Osteoblast (primary cell): ENCODE results near the gene TDRD7. TPM values are rescaled to one million over a fixed set of nuclear protein-coding genes. Genes with fewer than 3 reads are reported as not detected.

Experiments used
- DNase-seq: peaks from one replicate; pipeline ENCODE4 v3.0.0; 2011; ENCODE audit warnings: low spot score, mixed read lengths; ENCODE audit not compliant: insufficient read length; ENCODE audit errors: missing footprints
- H2AFZ ChIP-seq: 2 replicates; pipeline ENCODE4 v1.6.0; 2011; ENCODE audit warnings: mild to moderate bottlenecking, low read length
- H3K27ac ChIP-seq: 2 replicates; pipeline ENCODE4 v1.5.1; 2011; ENCODE audit warnings: mild to moderate bottlenecking, low read depth, low read length, moderate library complexity
- H3K27me3 ChIP-seq: 2 replicates; pipeline ENCODE4 v1.6.0; 2012; ENCODE audit warnings: mild to moderate bottlenecking, control low read depth, inconsistent platforms, low read length, moderate library complexity; ENCODE audit not compliant: insufficient read depth
- H3K36me3 ChIP-seq: 2 replicates; pipeline ENCODE4 v1.5.1; 2011; ENCODE audit warnings: mild to moderate bottlenecking, low read length, control low read depth, moderate library complexity; ENCODE audit not compliant: insufficient read depth
- H3K4me1 ChIP-seq: 2 replicates; pipeline ENCODE4 v1.5.1; 2011; ENCODE audit warnings: mild to moderate bottlenecking, low read length, control low read depth, moderate library complexity; ENCODE audit not compliant: insufficient read depth
- H3K4me2 ChIP-seq: 2 replicates; pipeline ENCODE4 v1.6.0; 2011; ENCODE audit warnings: mild to moderate bottlenecking, low read length; ENCODE audit not compliant: insufficient read depth
- H3K4me3 ChIP-seq: fragments of 200-600 bp; sonication (generic); 3 replicates; pipeline ENCODE4 v1.5.1; 2012; ENCODE audit warnings: mild to moderate bottlenecking, low read length, inconsistent platforms; ENCODE audit not compliant: insufficient read depth
- H3K79me2 ChIP-seq: 2 replicates; pipeline ENCODE4 v1.6.0; 2012; ENCODE audit warnings: mild to moderate bottlenecking, low read length, control low read depth, inconsistent platforms; ENCODE audit not compliant: insufficient read depth
- H3K9me3 ChIP-seq: 2 replicates; pipeline ENCODE4 v1.5.1; 2011; ENCODE audit warnings: low read depth, low read length, control low read depth
- H4K20me1 ChIP-seq: 2 replicates; pipeline ENCODE4 v1.6.0; 2012; ENCODE audit warnings: mild to moderate bottlenecking, low read length, control low read depth; ENCODE audit not compliant: insufficient read depth
- CTCF ChIP-seq: IDR thresholded peaks from 2 replicates; pipeline ENCODE4 v1.5.1; 2011; ENCODE audit warnings: mild to moderate bottlenecking, low read depth, low read length, moderate library complexity; ENCODE audit errors: extremely low read depth
- total RNA-seq: library from RNA; depleted of rRNA; stranded (reverse); fragments of >200 nt; gene quantifications from 2 replicates; pipeline ENCODE4 v1.2.3, GENCODE V29; 2012

The TDRD7 gene
- total RNA-seq, 1 donor = 8.0 TPM

DNA sequence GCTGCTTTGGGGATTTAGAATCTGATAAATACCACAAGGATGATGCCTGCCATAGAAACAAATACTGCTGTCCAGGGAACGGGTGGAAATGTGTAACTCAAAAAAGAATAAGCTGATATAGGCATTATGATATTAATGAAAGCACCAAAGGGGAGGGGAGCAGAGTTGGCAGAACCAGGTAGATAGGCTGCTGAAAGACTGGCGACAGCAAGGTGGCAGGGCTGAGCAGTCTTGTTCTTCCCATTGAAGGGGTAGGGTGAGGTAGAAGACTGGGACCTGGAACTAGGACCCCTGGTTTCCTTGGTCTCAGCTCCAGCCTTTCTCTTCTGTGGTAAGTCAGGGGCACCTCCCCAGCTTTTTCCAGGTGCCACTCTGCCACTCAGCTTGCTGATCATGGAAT lies 58.2 kb downstream of the TDRD7 start:
- no peak for TF ChIP-seq CTCF
- no peak overlapping the region for H3K27ac ChIP-seq
- H3K4me2 ChIP-seq = no peak overlapping the region
- H3K36me3 ChIP-seq = no peaks in the 10 kb centered on the region
- no peaks in the 10 kb centered on the region for H3K9me3 ChIP-seq
- no peak overlapping the region for H2AFZ ChIP-seq
- no peak for DNase-seq
- no peaks in the 10 kb centered on the region for H4K20me1 ChIP-seq
- H3K4me1 ChIP-seq = no peaks in the 10 kb centered on the region
- no peaks in the 10 kb centered on the region for H3K79me2 ChIP-seq
- H3K4me3 ChIP-seq = no peak overlapping the region
- no peaks in the 10 kb centered on the region for H3K27me3 ChIP-seq

GRCh38 chr9:97473717-97474116 lies 61.8 kb downstream of the TDRD7 start:
- Histone ChIP-seq H3K4me3 (no peak overlapping the region), H3K4me2 (no peak overlapping the region), H3K27ac (no peak overlapping the region), H3K4me1 (no peaks in the 10 kb centered on the region), H4K20me1 (no peaks in the 10 kb centered on the region), H3K27me3 (no peaks in the 10 kb centered on the region), H2AFZ (no peak overlapping the region), H3K79me2 (no peaks in the 10 kb centered on the region), H3K9me3 (no peaks in the 10 kb centered on the region), H3K36me3 (no peaks in the 10 kb centered on the region)
- no peak for TF ChIP-seq CTCF
- no peak for DNase-seq

- Histone ChIP-seq H3K36me3 (no peaks in the 10 kb centered on the region), H3K27me3 (no peaks in the 10 kb centered on the region), H3K27ac (no peak overlapping the region), H3K9me3 (no peaks in the 10 kb centered on the region), H3K79me2 (no peaks in the 10 kb centered on the region), H3K4me3 (no peak overlapping the region), H3K4me2 (no peak overlapping the region), H4K20me1 (no peaks in the 10 kb centered on the region), H3K4me1 (no peaks in the 10 kb centered on the region), H2AFZ (no peak overlapping the region)
- DNase-seq = no peak
- TF ChIP-seq CTCF = no peak
Measured at GRCh38 chr9:97474372-97474925, 62.6 kb downstream of the TDRD7 start.

DNA sequence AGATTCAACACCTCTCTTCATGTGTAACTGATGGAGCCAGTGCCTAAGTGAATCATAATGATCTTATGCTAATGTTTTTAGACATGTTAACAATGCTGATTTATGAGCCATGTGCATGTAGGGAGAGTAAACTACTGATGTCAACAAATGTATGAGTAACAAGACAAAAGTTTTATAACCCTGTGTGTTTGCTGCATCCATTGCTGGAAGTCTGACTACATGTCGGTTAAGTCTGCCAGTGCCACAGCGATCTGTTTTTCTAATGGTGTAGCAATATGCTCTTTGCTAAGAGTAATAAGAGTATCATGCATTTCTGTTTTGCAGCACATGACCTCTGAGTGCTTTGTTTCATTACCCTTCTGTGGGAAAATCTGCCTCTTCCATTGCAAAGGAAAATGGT lies 63.2 kb downstream of the TDRD7 start:
- Histone ChIP-seq H3K4me3 (no peak overlapping the region), H3K4me1 (no peaks in the 10 kb centered on the region), H3K27ac (no peak overlapping the region), H4K20me1 (no peaks in the 10 kb centered on the region), H3K4me2 (no peak overlapping the region), H2AFZ (no peak overlapping the region), H3K79me2 (no peaks in the 10 kb centered on the region), H3K36me3 (no peaks in the 10 kb centered on the region), H3K27me3 (no peaks in the 10 kb centered on the region), H3K9me3 (no peaks in the 10 kb centered on the region)
- no peak for TF ChIP-seq CTCF
- DNase-seq = no peak
